Astrocyte of the spinal cord (primary cell): Measurements from ENCODE around the gene LRSAM1.

Experiments used
- DNase-seq: peaks from one replicate; pipeline ENCODE4 v3.0.0; 2011; ENCODE audit warnings: low read depth, low spot score
- H3K4me3 ChIP-seq: 2 replicates; pipeline ENCODE4 v1.5.1; 2011; ENCODE audit warnings: low read depth, mild to moderate bottlenecking, low read length, moderate library complexity
- CTCF ChIP-seq: IDR thresholded peaks from 2 replicates; pipeline ENCODE4 v1.5.1; 2012; ENCODE audit warnings: low read depth, mild to moderate bottlenecking, low read length, inconsistent platforms
- in situ Hi-C: cut with HindIII; loops from 2 replicates; pipeline ENCODE4 v1.10.0; 2017; ENCODE audit warnings: low sequenced_read_pairs

LRSAM1 gene

GRCh38 chr9:127450830-127451607 is at the start of gene LRSAM1, which contains the start of gene RPL12:
Gene LRSAM1 (plus strand): TSS chr9:127451510. CDS start chr9:127454528, 3,018 bp downstream.
Gene RPL12 (minus strand): TSS chr9:127451406. CDS start chr9:127451317, 89 bp downstream.
- peak; percentile 93 for DNase-seq
- in situ Hi-C loops, result no loop called here
- TF ChIP-seq CTCF, result no peak
- peak within 1 kb of the TSS; percentile 99 for H3K4me3 ChIP-seq

- DNase-seq, result no peak
- H3K4me3 ChIP-seq, result no peak overlapping the region
- no peak for TF ChIP-seq CTCF
- in situ Hi-C loops, result no loop called here
These were observed 48.8 kb upstream of the LRSAM1 start for GRCh38 chr9:127402401-127403090.

DNA sequence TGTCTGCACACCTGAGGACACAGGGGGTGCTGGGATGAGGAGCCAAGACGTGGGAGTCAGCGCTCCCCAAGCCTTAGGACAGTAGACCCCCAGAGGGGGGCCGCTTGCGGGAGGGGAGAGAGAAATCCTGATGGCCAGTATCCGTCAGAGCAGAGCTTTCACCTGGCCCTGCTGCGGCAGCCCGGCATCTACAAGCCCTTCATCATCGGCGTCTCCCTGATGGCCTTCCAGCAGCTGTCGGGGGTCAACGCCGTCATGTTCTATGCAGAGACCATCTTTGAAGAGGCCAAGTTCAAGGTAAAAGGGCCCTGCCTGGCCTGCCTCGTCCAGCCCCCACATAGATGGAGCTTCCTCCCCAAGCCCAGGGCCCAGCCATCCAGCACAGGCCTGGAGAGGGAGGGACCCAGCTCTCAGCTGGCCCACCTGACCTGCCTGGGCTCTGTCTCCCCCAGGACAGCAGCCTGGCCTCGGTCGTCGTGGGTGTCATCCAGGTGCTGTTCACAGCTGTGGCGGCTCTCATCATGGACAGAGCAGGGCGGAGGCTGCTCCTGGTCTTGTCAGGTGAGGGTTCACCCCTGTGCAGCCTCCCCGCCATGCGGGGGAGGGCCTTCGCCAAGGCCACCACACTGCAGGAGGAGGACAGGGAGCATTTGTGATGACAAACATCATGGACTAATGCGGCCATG is 47.7 kb upstream of the LRSAM1 start:
- H3K4me3 ChIP-seq, result no peak overlapping the region
- no peak for TF ChIP-seq CTCF
- in situ Hi-C loops, result no loop called here
- DNase-seq, result no peak

- TF ChIP-seq CTCF, result no peak
- no peak for DNase-seq
- no peak overlapping the region for H3K4me3 ChIP-seq
- in situ Hi-C loops, result no loop called here
These were observed 46.7 kb upstream of the LRSAM1 start for GRCh38 chr9:127404631-127405030.

DNA sequence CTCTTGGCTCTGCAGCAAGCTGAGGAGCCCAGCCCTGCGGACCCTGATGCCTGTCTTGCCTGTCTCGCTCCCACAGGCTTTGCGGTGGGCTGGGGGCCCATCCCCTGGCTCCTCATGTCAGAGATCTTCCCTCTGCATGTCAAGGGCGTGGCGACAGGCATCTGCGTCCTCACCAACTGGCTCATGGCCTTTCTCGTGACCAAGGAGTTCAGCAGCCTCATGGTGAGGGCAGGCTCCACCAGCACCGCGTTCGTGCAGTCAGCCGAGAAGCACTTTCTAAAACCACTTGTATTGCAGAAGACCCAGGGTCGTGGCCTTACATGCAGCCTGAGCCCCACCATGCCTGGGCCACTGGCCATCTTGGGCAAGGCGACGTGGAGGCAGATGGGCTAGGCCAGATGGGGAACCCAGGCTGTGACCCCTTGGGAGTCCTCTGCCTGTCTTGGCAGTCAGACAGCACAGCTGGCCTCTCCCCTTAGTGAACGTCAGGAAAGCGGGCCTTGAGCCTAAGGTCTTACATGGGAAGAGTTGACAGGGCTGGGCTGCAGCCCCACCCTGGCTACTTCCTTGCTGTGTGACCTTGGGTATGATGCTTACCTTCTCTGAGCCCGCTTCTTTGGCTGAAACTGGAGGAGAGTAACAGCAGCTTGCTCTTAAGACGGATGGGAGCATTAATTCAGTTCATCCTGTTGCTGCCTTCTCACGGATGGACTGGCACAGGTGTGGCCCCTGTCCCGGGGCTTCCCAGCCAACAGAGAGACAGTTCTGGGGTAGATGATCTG is 45.8 kb upstream of the LRSAM1 start:
- no peak for TF ChIP-seq CTCF
- in situ Hi-C loops, result no loop called here
- no peak for DNase-seq
- no peak overlapping the region for H3K4me3 ChIP-seq

GRCh38 chr9:127406799-127407491 is 44.4 kb upstream of the LRSAM1 start:
- no peak for DNase-seq
- TF ChIP-seq CTCF, result no peak
- in situ Hi-C loops, result no loop called here

More at GRCh38 chr9:127406799-127407491, 44.4 kb upstream of the LRSAM1 start:
- H3K4me3 ChIP-seq, result no peak overlapping the region
